ENCODE measurements around the gene TMPRSS11A. TPM values are rescaled to one million over a fixed set of nuclear protein-coding genes. Genes with fewer than 3 reads are reported as not detected.

The TMPRSS11A gene, protein sequence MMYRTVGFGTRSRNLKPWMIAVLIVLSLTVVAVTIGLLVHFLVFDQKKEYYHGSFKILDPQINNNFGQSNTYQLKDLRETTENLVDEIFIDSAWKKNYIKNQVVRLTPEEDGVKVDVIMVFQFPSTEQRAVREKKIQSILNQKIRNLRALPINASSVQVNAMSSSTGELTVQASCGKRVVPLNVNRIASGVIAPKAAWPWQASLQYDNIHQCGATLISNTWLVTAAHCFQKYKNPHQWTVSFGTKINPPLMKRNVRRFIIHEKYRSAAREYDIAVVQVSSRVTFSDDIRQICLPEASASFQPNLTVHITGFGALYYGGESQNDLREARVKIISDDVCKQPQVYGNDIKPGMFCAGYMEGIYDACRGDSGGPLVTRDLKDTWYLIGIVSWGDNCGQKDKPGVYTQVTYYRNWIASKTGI
- not detected in 2 replicates for total RNA-seq

DNA sequence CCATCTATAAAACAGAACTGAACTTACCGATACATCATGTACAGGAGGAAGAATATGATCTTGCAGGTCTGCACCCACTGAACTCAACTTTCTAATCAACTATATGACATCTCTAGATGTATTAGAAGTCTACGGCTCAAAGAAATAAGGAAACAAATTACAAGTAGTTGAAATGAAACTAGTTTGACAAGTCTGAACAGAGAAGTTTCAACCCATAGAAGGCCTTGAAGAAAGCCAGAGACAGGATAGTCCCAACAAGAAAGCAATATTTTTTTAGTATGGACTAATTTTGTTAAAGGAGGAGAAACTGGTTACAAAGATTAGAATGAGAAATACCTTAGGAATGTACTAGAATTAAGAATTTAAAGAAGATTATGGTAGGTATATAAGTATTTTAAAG lies at the start of gene TMPRSS11A:
Gene TMPRSS11A (minus strand): TSS at position 138 of the 400 bp plus-strand sequence. CDS start 100 bp downstream, at position 38.
- TF ChIP-seq, protein P1, sequence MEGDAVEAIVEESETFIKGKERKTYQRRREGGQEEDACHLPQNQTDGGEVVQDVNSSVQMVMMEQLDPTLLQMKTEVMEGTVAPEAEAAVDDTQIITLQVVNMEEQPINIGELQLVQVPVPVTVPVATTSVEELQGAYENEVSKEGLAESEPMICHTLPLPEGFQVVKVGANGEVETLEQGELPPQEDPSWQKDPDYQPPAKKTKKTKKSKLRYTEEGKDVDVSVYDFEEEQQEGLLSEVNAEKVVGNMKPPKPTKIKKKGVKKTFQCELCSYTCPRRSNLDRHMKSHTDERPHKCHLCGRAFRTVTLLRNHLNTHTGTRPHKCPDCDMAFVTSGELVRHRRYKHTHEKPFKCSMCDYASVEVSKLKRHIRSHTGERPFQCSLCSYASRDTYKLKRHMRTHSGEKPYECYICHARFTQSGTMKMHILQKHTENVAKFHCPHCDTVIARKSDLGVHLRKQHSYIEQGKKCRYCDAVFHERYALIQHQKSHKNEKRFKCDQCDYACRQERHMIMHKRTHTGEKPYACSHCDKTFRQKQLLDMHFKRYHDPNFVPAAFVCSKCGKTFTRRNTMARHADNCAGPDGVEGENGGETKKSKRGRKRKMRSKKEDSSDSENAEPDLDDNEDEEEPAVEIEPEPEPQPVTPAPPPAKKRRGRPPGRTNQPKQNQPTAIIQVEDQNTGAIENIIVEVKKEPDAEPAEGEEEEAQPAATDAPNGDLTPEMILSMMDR (IDR thresholded peaks at IDR 0.05; ENCODE audit: insufficient read depth, low read depth, low read length), result no peak
- no peak for DNase-seq (ENCODE audit: low read depth)
- no peak within 1 kb of the TSS for H3K4me3 ChIP-seq (ENCODE audit: low read depth, low read length)

DNA sequence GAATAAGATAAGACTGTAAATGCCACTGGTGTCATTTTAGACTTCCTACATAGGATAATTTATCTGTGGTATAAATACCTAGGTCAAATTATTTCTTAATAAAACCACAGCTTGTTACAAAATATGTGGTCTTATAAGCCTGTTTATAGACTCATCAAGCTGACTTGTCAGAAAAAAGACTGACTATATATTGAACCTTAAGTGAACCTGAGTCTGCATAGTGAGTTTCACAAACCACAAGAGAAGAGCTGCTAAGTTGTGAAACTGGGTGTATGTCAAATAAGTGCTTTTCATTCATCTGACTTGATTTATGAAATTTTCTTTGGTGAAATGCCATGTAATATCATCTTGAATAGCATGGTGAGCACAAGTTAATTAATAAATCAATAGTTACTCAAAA lies 48.4 kb upstream of the TMPRSS11A start:
- DNase-seq (ENCODE audit: low read depth), result no peak
- TF ChIP-seq, protein P1 (IDR thresholded peaks at IDR 0.05; ENCODE audit: insufficient read depth, low read depth, low read length), result no peak
- no peak overlapping the region for H3K4me3 ChIP-seq (ENCODE audit: low read depth, low read length)

DNA sequence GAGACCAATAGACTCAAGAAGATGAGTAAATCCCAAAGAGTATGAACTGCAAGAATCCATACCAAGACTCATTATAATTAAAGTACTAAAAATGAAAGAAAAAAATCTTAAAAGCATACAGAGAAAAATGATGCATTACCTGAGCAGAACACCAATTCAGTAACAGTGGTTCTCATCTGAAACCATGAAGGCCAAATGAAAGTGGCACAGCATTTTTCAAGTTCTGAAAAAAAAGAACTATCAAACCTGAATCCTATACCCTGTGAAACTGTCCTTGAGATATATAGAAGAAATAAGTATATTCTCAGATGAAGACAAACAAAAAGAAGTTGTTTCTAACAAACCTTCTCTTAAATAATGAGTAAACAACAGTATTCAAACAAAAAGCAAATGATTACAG lies 39.6 kb upstream of the TMPRSS11A start:
- no peak for DNase-seq (ENCODE audit: low read depth)
- H3K4me3 ChIP-seq (ENCODE audit: low read depth, low read length), result no peak overlapping the region
- TF ChIP-seq, protein P1 (IDR thresholded peaks at IDR 0.05; ENCODE audit: insufficient read depth, low read depth, low read length), result no peak

DNA sequence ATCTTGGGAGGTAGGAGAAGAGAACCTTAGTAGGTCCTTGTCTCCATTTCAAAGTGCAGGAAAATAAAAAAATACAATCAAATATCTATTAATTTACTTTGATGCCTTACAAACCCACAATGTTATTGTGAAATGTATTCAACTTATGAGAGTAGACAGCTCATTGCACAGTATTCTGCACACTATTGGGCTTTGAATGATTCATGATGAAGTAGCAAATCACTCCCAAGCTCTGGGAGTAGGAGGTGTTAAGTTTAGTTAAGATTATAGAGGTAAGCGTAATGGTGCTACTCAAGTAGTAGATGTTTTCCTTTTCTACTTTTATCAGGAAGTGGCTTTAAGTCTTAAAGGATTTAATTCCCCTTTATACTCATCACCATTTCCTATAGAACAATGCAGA lies 32.8 kb upstream of the TMPRSS11A start:
- no peak for DNase-seq (ENCODE audit: low read depth)
- TF ChIP-seq, protein P1 (IDR thresholded peaks at IDR 0.05; ENCODE audit: insufficient read depth, low read depth, low read length), result no peak
- no peak overlapping the region for H3K4me3 ChIP-seq (ENCODE audit: low read depth, low read length)

DNA sequence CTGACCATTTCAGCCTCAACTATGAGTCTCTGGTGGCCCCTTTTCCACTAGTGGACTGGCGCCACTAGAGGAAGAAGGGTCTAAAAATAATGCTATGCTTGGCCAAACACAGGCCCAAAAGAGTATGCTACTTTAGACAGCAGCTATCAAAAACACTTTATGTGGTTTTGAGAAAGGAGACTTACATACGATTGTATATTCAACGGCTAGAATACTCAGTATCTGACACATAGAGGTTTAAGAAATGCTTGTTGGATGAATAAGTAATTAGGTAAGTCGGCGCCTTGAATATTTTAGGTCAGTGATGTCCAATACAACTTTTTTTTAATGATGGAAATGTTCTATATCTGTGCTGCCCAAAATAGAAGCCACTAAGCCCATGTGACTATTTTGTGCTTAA lies 25.7 kb upstream of the TMPRSS11A start:
- TF ChIP-seq, protein P1 (IDR thresholded peaks at IDR 0.05; ENCODE audit: insufficient read depth, low read depth, low read length), result no peak
- no peak for DNase-seq (ENCODE audit: low read depth)

DNA sequence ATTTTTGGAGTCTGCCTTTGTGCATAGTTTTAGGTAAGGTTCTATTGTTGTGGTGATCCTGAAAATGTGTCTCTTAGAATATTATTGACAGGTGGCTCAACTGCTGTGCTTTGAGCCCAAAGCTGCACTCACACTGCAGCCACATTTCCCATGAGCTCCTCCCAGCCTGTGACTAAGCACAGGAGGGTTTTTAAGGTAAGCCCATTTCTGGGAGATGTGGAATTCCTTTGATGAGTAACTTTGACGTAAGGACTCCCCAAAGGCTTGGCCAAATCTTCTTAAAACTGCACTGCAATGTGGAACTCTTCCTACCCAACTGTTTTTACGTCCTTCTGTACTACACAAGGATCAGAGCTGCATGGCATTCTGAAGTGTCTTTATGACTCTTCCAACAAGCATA lies 20.0 kb upstream of the TMPRSS11A start:
- TF ChIP-seq, protein P1 (IDR thresholded peaks at IDR 0.05; ENCODE audit: insufficient read depth, low read depth, low read length), result no peak
- H3K4me3 ChIP-seq (ENCODE audit: low read depth, low read length), result no peak overlapping the region
- no peak for DNase-seq (ENCODE audit: low read depth)

More for the DNA sequence above, 25.7 kb upstream of the TMPRSS11A start:
- H3K4me3 ChIP-seq (ENCODE audit: low read depth, low read length), result no peak overlapping the region
